HepG2 (cell line): ENCODE data around the gene KITLG. TPM values are rescaled to one million over a fixed set of nuclear protein-coding genes. Genes with fewer than 3 reads are reported as not detected.

Source experiments
- ATAC-seq: fragments of 200-7000 bp; cut with Tn5 transposase; 3 replicates; pipeline ENCODE4 v1.9.1; 2020; ENCODE audit warnings: mild to moderate bottlenecking, moderate library complexity
- BruUV-seq: library from RNA; stranded (reverse); fragments of 400-500 nt; replicated peaks from 2 replicates; lab custom pipeline; 2021; lab: Mats Ljungman, UMichigan
- CTCF ChIA-PET: fragments of 300-600 bp; formaldehyde crosslinking; extraction: SDS; loops from one replicate; lab custom pipeline; 2021; ENCODE audit warnings: low total read pairs, inconsistent platforms, low intra/inter-chr PET ratio; lab: Yijun Ruan, JAX
- POLR2A ChIA-PET: fragments of 350-600 bp; sonication (Branson Sonifier 250); formaldehyde crosslinking; loops from one replicate; lab custom pipeline; 2020; ENCODE audit warnings: antibody characterized with exemption, inconsistent platforms; lab: Yijun Ruan, JAX
- DNase-seq: peaks from one replicate; pipeline ENCODE4 v3.0.0-alpha.2; 2015; ENCODE audit warnings: low spot score
- FAIRE-seq: peaks from 3 replicates; lab custom pipeline; 2011; peaks lifted over from hg19 to GRCh38; lab: Jason Lieb, UNC
- H2AFZ ChIP-seq: one replicate; pipeline ENCODE4 v1.6.1; 2011; ENCODE audit warnings: low read length, inconsistent platforms
- H3K27ac ChIP-seq: fragments of 300-600 bp; 3 replicates; pipeline ENCODE4 v1.8.0; 2011; ENCODE audit warnings: mixed run types, mild to moderate bottlenecking, mixed read lengths, low read length, inconsistent platforms; ENCODE audit not compliant: insufficient read depth; ENCODE audit errors: extremely low read length
- H3K27me3 ChIP-seq, 2 experiments: fragments of 200-600 bp in 1 of 2; 2 replicates in 1 of 2; 3 replicates in 1 of 2; pipeline versions ENCODE4 v1.6.0 to v1.8.0; 2011; ENCODE audit warnings: low read length in 2 of 2, mild to moderate bottlenecking in 2 of 2, moderate library complexity in 2 of 2, inconsistent platforms in 1 of 2; ENCODE audit not compliant: insufficient read depth in 2 of 2, control insufficient read depth in 1 of 2
- H3K36me3 ChIP-seq, 2 experiments: fragments of 200-600 bp in 1 of 2; replicated peaks in 1 of 2; 2 replicates in 1 of 2; 3 replicates in 1 of 2; pipeline versions ENCODE4 v1.5.1 to v1.8.0; 2011; ENCODE audit warnings: low read length in 2 of 2, inconsistent platforms in 1 of 2; ENCODE audit not compliant: insufficient read depth in 2 of 2, control insufficient read depth in 1 of 2
- H3K4me1 ChIP-seq: 2 replicates; pipeline ENCODE4 v1.5.1; 2012; ENCODE audit warnings: low read length, inconsistent platforms; ENCODE audit not compliant: insufficient read depth
- H3K4me2 ChIP-seq: 2 replicates; pipeline ENCODE4 v1.6.0; 2011; ENCODE audit warnings: low read depth, low read length, inconsistent platforms
- H3K4me3 ChIP-seq, 3 experiments: fragments of 200-600 bp in 1 of 3; sonication (generic), shearing (Covaris generic) in 1 of 3; replicated peaks in 1 of 3; 2 replicates each; pipeline ENCODE4 v1.5.1; 2011 to 2016; ENCODE audit warnings: low read length in 3 of 3, inconsistent platforms in 2 of 3, low read depth in 2 of 3, mild to moderate bottlenecking in 2 of 3, control low read depth in 1 of 3, mixed read lengths in 1 of 3; ENCODE audit not compliant: insufficient read depth in 1 of 3
- H3K79me2 ChIP-seq: one replicate; pipeline ENCODE4 v1.6.1; 2011; ENCODE audit warnings: low read length, inconsistent platforms; ENCODE audit not compliant: insufficient read depth
- H3K9ac ChIP-seq: 2 replicates; pipeline ENCODE4 v1.6.0; 2011; ENCODE audit warnings: mild to moderate bottlenecking, low read depth, low read length, inconsistent platforms; ENCODE audit not compliant: insufficient read depth
- H3K9me3 ChIP-seq: 2 replicates; pipeline ENCODE4 v1.5.1; 2012; ENCODE audit warnings: mild to moderate bottlenecking, low read length
- H4K20me1 ChIP-seq: 2 replicates; pipeline ENCODE4 v1.6.0; 2011; ENCODE audit warnings: inconsistent platforms, mild to moderate bottlenecking, low read length, moderate library complexity; ENCODE audit not compliant: insufficient read depth
- AKNA ChIP-seq: sonication (generic); formaldehyde crosslinking; IDR thresholded peaks from 2 replicates; pipeline ENCODE4 v1.4.0; 2020; ENCODE audit warnings: missing genetic modification reagents, borderline replicate concordance
- BRCA1 ChIP-seq: sonication (generic); formaldehyde crosslinking; IDR thresholded peaks from 2 replicates; pipeline ENCODE4 v1.4.0; 2020; ENCODE audit warnings: missing genetic modification reagents
- CBX2 ChIP-seq, 2 experiments: fragments of 200-600 bp in 1 of 2; sonication (generic); formaldehyde crosslinking in 1 of 2; IDR thresholded peaks; 2 replicates each; pipeline versions ENCODE4 v1.7.0 to v1.8.1; 2018 to 2022; ENCODE audit warnings: low read depth in 2 of 2, low read length in 1 of 2, mild to moderate bottlenecking in 1 of 2, missing genetic modification reagents in 1 of 2
- FOXK1 ChIP-seq: sonication (generic); formaldehyde crosslinking; IDR thresholded peaks from 2 replicates; pipeline ENCODE4 v1.4.0; 2020; ENCODE audit warnings: low read depth, missing genetic modification reagents, borderline replicate concordance
- FOXP1 ChIP-seq, 2 experiments: fragments of 450-650 bp in 1 of 2; IDR thresholded peaks; 2 replicates each; pipeline ENCODE4 v1.6.1; 2017 to 2018; ENCODE audit warnings: antibody characterized with exemption in 1 of 2
- GTF3A ChIP-seq: sonication (generic); formaldehyde crosslinking; conservative IDR thresholded peaks from 2 replicates; pipeline ENCODE4 v1.4.0; 2020; ENCODE audit warnings: mild to moderate bottlenecking, missing genetic modification reagents
- HNRNPL ChIP-seq: fragments of 200-400 bp; formaldehyde crosslinking; IDR thresholded peaks from 2 replicates; pipeline ENCODE4 v1.6.1; 2017; ENCODE audit warnings: mild to moderate bottlenecking, low read depth, low read length
- MAZ ChIP-seq, 2 experiments: sonication (generic) in 1 of 2; formaldehyde crosslinking in 1 of 2; IDR thresholded peaks; 2 replicates each; pipeline versions ENCODE4 v1.5.0 to v1.6.1; 2012 to 2020; ENCODE audit warnings: low read depth in 2 of 2, mild to moderate bottlenecking in 2 of 2, borderline replicate concordance in 1 of 2, improper control_type of control experiment in 1 of 2, low read length in 1 of 2, missing genetic modification reagents in 1 of 2, moderate library complexity in 1 of 2
- NFYC ChIP-seq: IDR thresholded peaks from 2 replicates; pipeline ENCODE4 v1.6.1; 2016; ENCODE audit warnings: missing genetic modification reagents, missing compliant biosample characterization
- SCMH1 ChIP-seq: sonication (generic); formaldehyde crosslinking; IDR thresholded peaks from 2 replicates; pipeline ENCODE4 v1.9.0; 2021; ENCODE audit warnings: missing genetic modification reagents, mild to moderate bottlenecking, borderline replicate concordance
- U2AF2 ChIP-seq: fragments of 200-400 bp; formaldehyde crosslinking; IDR thresholded peaks from 2 replicates; pipeline ENCODE4 v1.6.1; 2017; ENCODE audit warnings: low read depth, mild to moderate bottlenecking, low read length
- ZFP62 ChIP-seq: sonication (generic); formaldehyde crosslinking; IDR thresholded peaks from 2 replicates; pipeline ENCODE4 v1.4.0; 2020; ENCODE audit warnings: missing genetic modification reagents
- ZHX2 ChIP-seq, 2 experiments: sonication (generic) in 1 of 2; formaldehyde crosslinking in 1 of 2; IDR thresholded peaks; 2 replicates each; pipeline versions ENCODE4 v1.6.1 to v1.9.0; 2014 to 2022; ENCODE audit warnings: antibody characterized with exemption in 1 of 2, borderline replicate concordance in 1 of 2, inconsistent platforms in 1 of 2, low read depth in 1 of 2, missing genetic modification reagents in 1 of 2
- WGBS: methylation state at CpG from one replicate; pipeline ENCODE4 v1.1.6; 2017; ENCODE audit warnings: low lambda C conversion rate; 5-methylcytosine and 5-hydroxymethylcytosine counted together
- in situ Hi-C: cut with HindIII; loops from 2 replicates; pipeline ENCODE4 v1.10.0; 2017; ENCODE audit warnings: low pct_unique_long_range_greater_than_20kb; ENCODE audit not compliant: extremely low pct_ligation_motif_present
- intact Hi-C: fragments of 100-400 bp; cut with micrococcal nuclease; formaldehyde crosslinking; loops from one replicate; pipeline ENCODE4 v1.10.0; 2022; ENCODE audit not compliant: unreplicated experiment
- polyA plus RNA-seq, 8 experiments: library from polyadenylated mRNA; depleted of rRNA in 3 of 8; stranded (reverse) in 7 of 8; unstranded in 1 of 8; fragments of >200 nt; fragmentation: Illumina TruSeq in 4 of 8; extraction: Trizol in 4 of 8; gene quantifications; 2 replicates each; pipeline versions ENCODE4 v1.2.1 to v1.2.3, GENCODE V29; 2011 to 2016; ENCODE audit warnings: low read depth in 4 of 8, missing spikeins in 1 of 8, mixed read lengths in 1 of 8; ENCODE audit not compliant: insufficient read depth in 1 of 8
- total RNA-seq, 5 experiments: library from RNA; depleted of rRNA; stranded (reverse); fragments of >200 nt; fragmentation: Illumina TruSeq; extraction: Trizol; gene quantifications; 2 replicates each; pipeline ENCODE4 v1.2.3, GENCODE V29; 2016; ENCODE audit warnings: low read depth in 1 of 5

The KITLG gene
- total and polyA plus RNA-seq, 2 of the 13 experiments (the other 11 are each of a cell fraction or from before 2014, with no cell fraction given): 0.66 to 4.3 TPM

GRCh38 chr12:88468581-88468980 lies 111.7 kb downstream of the KITLG start:
- ATAC-seq (no peak), DNase-seq (no peak)
- POLR2A ChIA-PET: no interaction called here
- TF ChIP-seq GTF3A: no peak
- TF ChIP-seq HNRNPL: no peak
- no peak for TF ChIP-seq NFYC (CRISPR knock-in tag)
- TF ChIP-seq FOXK1: no peak
- TF ChIP-seq FOXP1 (IDR thresholded peaks at IDR 0.05): no peak
- TF ChIP-seq FOXP1 (CRISPR knock-in tag; IDR thresholded peaks at IDR 0.05): no peak
- no peak for TF ChIP-seq ZFP62 (CRISPR knock-in tag)
- TF ChIP-seq AKNA: no peak
- TF ChIP-seq BRCA1 (CRISPR knock-in tag): no peak
- TF ChIP-seq MAZ (IDR thresholded peaks at IDR 0.05; ENCODE audit: borderline replicate concordance, low read depth, low read length): no peak
- TF ChIP-seq MAZ (CRISPR knock-in tag; IDR thresholded peaks at IDR 0.05; ENCODE audit: low read depth): no peak
- no peak for TF ChIP-seq U2AF2
- no peak for TF ChIP-seq SCMH1
- TF ChIP-seq ZHX2 (IDR thresholded peaks at IDR 0.05; ENCODE audit: low read depth): no peak
- no peak for TF ChIP-seq ZHX2 (CRISPR knock-in tag; IDR thresholded peaks at IDR 0.05; ENCODE audit: borderline replicate concordance)
- TF ChIP-seq CBX2 (IDR thresholded peaks at IDR 0.05; ENCODE audit: low read depth, low read length): no peak
- no peak for TF ChIP-seq CBX2 (CRISPR knock-in tag; IDR thresholded peaks at IDR 0.05; ENCODE audit: low read depth)

More at GRCh38 chr12:88468581-88468980, 111.7 kb downstream of the KITLG start:
- no peaks in the 10 kb centered on the region for H3K27me3 ChIP-seq
- H3K79me2 ChIP-seq: no peaks in the 10 kb centered on the region
- no peak overlapping the region for H2AFZ ChIP-seq
- in situ Hi-C loops (no loop called here), intact Hi-C loops (no loop called here)
- peaks cover 15% of the 10 kb centered on the region for H3K4me1 ChIP-seq
- H3K4me2 ChIP-seq: no peak overlapping the region
- FAIRE-seq: no peak
- H3K9me3 ChIP-seq: no peaks in the 10 kb centered on the region
- H4K20me1 ChIP-seq: no peaks in the 10 kb centered on the region
- no TSS peak for BruUV-seq
- CTCF ChIA-PET: no interaction called here
- no peak overlapping the region for H3K9ac ChIP-seq
- WGBS: 90% methylated on average over 1 of the region's 1 CpG
- no peak overlapping the region for H3K27ac ChIP-seq
- no peak overlapping the region for H3K4me3 ChIP-seq
- H3K36me3 ChIP-seq: no peaks in the 10 kb centered on the region
